Fibroblast of the aortic adventitia (primary cell): Measurements from ENCODE around the gene EEF1B2. TPM values are rescaled to one million over a fixed set of nuclear protein-coding genes. Genes with fewer than 3 reads are reported as not detected.
A peak's percentile ranks its signal among the peaks of the same experiment; 100 is the strongest.
"Not testable (repeated sequence)": the region's sequence is repeated elsewhere in the genome, so short reads cannot be mapped to it uniquely, and the experiment has no call there.

Experiments used
- DNase-seq: peaks from one replicate; pipeline ENCODE4 v3.0.0-alpha.2; 2010; ENCODE audit warnings: low read depth
- H3K4me3 ChIP-seq: 2 replicates; pipeline ENCODE4 v1.5.1; 2011; ENCODE audit warnings: low read depth, mild to moderate bottlenecking, control low read depth, low read length, moderate library complexity
- total RNA-seq: library from RNA; depleted of rRNA; stranded (reverse); fragments of >200 nt; gene quantifications from 2 replicates; pipeline ENCODE4 v1.2.3, GENCODE V29; 2012; ENCODE audit warnings: low replicate concordance
- TF ChIP-seq, protein P1 (sequence below): IDR thresholded peaks from 2 replicates; pipeline ENCODE4 v1.5.1; 2011; ENCODE audit warnings: mild to moderate bottlenecking, low read length, control low read depth, inconsistent platforms; ENCODE audit not compliant: insufficient read depth

The EEF1B2 gene
- total RNA-seq, 1 donor: 828 TPM

DNA sequence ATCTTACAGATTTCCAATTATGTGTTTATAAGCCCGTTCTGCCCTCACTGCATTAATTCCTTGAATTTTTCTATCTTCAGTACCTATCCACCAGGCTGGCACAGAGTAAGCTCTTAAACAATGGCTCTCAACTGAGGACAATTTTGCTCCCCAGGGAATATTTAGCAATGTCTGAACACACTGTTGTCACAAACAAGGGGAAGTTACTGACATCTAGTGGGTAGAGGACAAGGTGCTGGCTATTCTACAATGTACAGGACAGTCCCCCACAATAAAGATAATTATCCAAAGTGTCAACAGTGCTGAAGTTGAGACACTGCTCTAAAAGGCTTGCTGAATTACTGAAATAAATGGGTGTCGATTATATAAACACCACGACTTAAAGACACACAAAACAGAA lies 5.5 kb upstream of the EEF1B2 start:
- no peak overlapping the region for H3K4me3 ChIP-seq
- no peak for DNase-seq
- TF ChIP-seq, protein P1, sequence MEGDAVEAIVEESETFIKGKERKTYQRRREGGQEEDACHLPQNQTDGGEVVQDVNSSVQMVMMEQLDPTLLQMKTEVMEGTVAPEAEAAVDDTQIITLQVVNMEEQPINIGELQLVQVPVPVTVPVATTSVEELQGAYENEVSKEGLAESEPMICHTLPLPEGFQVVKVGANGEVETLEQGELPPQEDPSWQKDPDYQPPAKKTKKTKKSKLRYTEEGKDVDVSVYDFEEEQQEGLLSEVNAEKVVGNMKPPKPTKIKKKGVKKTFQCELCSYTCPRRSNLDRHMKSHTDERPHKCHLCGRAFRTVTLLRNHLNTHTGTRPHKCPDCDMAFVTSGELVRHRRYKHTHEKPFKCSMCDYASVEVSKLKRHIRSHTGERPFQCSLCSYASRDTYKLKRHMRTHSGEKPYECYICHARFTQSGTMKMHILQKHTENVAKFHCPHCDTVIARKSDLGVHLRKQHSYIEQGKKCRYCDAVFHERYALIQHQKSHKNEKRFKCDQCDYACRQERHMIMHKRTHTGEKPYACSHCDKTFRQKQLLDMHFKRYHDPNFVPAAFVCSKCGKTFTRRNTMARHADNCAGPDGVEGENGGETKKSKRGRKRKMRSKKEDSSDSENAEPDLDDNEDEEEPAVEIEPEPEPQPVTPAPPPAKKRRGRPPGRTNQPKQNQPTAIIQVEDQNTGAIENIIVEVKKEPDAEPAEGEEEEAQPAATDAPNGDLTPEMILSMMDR: peak; percentile 1

DNA sequence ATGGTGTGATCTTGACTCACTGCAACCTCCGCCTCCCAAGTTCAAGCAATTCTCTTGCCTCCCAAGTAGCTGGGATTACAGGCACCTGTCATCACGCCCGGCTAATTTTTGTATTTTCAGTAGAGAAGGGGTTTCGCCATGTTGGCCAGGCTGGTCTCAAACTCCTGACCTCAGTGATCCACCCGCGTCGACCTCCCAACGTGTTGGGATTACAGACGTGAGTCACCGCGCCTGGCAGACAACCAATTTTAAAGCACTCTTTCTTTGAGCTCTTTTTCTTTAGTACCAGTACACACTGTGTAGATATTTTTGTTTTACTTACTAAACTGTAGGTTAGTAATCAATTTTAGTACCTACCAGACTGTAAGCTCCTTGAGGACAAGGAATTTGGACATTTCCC lies 2.7 kb upstream of the EEF1B2 start:
- H3K4me3 ChIP-seq, DNase-seq: not testable (repeated sequence)

DNA sequence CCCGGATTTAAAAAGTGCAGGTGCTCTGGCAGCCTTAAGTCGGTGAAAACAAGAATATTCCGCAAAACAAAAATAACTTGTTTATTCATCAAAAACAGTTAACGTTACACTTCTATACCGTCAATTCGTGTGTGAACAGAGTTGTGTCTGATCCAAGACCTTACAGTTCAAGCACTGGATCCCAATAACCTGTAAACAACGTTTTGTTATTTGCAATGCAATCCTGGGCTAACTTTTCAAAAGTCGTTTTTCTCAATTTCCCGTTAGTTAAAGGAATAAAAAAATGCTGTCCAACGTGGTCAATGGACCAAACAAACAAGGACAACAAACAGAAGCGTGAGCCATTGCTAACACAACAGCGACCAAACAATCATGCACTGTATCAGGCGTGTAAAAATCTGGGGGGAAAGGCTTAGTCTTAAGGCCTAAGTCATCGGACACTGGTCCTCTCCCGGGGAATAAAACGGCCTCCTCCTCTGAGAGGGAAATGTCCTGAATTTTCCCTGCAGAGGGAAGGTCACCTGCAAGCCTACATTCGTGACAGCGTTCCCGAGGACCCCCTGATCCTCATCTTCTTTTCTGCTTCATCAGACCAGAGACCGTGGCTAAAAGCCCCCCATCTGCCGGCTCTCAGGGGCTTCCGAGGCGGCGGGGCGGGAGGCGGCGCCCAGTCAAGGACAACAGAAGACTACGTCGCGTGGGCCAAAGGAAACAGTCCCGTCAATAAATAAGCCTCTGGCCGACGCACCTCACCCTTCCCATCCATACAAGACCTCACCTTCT lies 941 bp upstream of the EEF1B2 start:
- TF ChIP-seq, protein P1: no peak
- peak overlapping the region; percentile 96 for H3K4me3 ChIP-seq
- DNase-seq: peak; percentile 35

DNA sequence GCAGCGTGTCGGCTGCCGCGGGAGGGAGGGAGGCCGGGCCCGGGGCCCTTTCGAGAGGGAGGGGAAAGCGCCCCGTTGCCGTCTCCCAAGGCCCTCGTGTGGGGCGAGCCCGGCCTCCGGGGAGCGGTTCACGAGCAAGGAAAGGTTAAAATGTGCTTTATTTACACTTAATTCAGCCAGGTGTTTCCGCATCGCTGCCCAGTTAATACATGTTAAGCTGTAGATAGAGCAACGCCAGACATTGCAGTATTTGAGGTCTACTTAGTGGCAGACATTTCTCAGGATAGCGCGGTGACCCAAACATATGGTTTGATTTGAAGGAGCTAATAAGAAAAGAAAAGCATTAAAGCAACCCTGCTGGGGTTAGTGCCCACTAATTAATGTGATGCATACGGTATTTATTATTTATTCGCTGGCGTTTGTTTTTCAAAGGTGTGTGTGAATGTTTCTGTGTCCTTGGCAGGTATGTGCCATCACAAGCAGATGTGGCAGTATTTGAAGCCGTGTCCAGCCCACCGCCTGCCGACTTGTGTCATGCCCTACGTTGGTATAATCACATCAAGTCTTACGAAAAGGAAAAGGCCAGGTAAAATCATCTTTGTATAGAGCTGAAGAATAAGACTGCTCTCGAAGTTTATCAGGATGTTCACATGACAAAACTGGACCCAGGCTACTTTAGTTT lies 571 bp downstream of the EEF1B2 start:
- peak; percentile 29 for DNase-seq
- TF ChIP-seq, protein P1: no peak
- H3K4me3 ChIP-seq: peak overlapping the region; percentile 86

DNA sequence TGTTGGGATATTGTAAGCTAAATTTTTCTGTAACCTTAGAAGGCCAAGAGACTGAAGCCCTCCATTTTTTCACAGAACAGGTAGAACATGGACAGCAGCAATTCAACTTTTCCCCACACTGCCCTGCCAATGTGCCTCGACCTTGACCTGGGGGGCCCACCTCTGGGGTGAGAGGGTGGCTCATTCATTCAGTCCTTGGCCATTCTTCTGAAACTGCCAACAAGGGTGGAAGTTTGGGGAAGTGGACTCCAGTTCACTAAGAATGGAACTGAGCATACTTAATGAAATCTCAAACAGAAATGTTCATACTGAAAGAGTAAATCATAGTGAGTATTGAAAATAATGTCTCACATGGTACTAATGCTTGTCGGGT lies 1.1 kb downstream of the EEF1B2 start:
- H3K4me3 ChIP-seq: peak overlapping the region; percentile 86
- DNase-seq: no peak
- TF ChIP-seq, protein P1: no peak

DNA sequence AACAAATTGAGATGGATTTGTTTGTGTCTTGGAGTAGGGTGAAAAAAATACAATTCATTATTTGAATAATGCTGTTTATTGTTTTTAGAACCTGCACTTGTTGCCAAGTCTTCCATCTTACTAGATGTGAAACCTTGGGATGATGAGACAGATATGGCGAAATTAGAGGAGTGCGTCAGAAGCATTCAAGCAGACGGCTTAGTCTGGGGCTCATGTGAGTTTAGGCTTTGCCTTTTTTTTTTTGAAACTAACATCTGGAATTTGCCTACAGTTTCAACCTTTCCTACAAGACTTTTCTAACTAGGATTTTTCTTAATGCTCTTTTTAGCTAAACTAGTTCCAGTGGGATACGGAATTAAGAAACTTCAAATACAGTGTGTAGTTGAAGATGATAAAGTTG lies 2.7 kb downstream of the EEF1B2 start:
- DNase-seq: peak; percentile 22
- H3K4me3 ChIP-seq: not testable (repeated sequence)

DNA sequence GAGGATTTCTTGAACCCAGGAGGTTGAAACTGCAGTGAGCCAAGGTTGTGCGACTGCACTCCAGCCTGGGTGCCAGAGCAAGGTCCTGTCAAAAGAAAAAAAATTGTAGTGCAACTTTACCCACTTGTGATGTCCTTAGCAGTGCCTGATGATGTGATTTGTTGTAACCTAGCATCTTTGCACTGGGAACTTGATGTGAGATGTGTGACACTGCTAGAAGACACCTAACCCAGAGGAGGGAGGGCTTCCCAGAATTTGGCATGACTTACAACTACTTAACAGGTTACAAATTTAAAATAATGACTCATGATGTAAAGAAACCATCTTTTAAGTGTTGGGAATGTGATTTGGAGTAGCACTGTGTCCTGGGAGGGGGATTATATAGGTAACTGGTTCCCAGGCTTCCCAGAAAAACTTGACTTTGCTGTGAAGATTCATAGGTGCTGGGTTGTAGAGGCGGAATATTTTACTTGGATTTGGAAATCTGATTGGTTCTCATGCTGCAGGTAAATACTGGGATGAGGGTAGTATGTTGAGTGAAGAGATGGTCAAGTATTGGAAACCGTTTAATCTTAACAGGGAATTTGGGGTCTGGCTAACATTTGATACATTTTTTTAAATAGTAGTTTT lies 3.7 kb downstream of the EEF1B2 start:
- TF ChIP-seq, protein P1: no peak
- no peak for DNase-seq
- H3K4me3 ChIP-seq: no peak overlapping the region
